SH-SY5Y (cell line): ENCODE data around the gene STAT3.

Experiments
- GATA2 ChIP-seq: IDR thresholded peaks from 2 replicates; pipeline ENCODE4 v1.6.1; 2011; ENCODE audit warnings: mild to moderate bottlenecking, low read depth, low read length
- GATA3 ChIP-seq: IDR thresholded peaks from 2 replicates; pipeline ENCODE4 v1.6.1; 2011; ENCODE audit warnings: low read depth, mild to moderate bottlenecking, low read length, moderate library complexity

- no peak for TF ChIP-seq GATA3
- TF ChIP-seq GATA2: no peak
Measured at GRCh38 chr17:42271006-42271778, 117.0 kb downstream of the STAT3 start.
